Measurements from ENCODE around the gene SYT7.
"Not testable (repeated sequence)": the region's sequence is repeated elsewhere in the genome, so short reads cannot be mapped to it uniquely, and the experiment has no call there.

Gene SYT7

GRCh38 chr11:61496602-61497400, 84.1 kb downstream of the SYT7 start:
- DNase-seq (ENCODE audit: low spot score): no peak

- DNase-seq (ENCODE audit: low spot score): no peak
Observed at GRCh38 chr11:61495801-61496601, 84.9 kb downstream of the SYT7 start.

- no peak for DNase-seq (ENCODE audit: low spot score)
Observed at GRCh38 chr11:61494381-61494961, 86.4 kb downstream of the SYT7 start.

GRCh38 chr11:61491736-61492395, 89.0 kb downstream of the SYT7 start:
- no peak for DNase-seq (ENCODE audit: low spot score)

GRCh38 chr11:61489833-61490721, 90.8 kb downstream of the SYT7 start:
- peak; percentile 69 for DNase-seq (ENCODE audit: low spot score)

GRCh38 chr11:61488651-61489291, 92.1 kb downstream of the SYT7 start:
- DNase-seq (ENCODE audit: low spot score): peak; percentile 85

GRCh38 chr11:61487342-61488025, 93.4 kb downstream of the SYT7 start:
- no peak for DNase-seq (ENCODE audit: low spot score)

- no peak for DNase-seq (ENCODE audit: low spot score)
Observed at GRCh38 chr11:61486779-61487178, 94.1 kb downstream of the SYT7 start.

GRCh38 chr11:61486011-61486620, 94.8 kb downstream of the SYT7 start:
- no peak for DNase-seq (ENCODE audit: low spot score)

- no peak for DNase-seq (ENCODE audit: low spot score)
Observed at GRCh38 chr11:61485080-61485479, 95.8 kb downstream of the SYT7 start.

- DNase-seq (ENCODE audit: low spot score): no peak
Observed at GRCh38 chr11:61484541-61484940, 96.3 kb downstream of the SYT7 start.

GRCh38 chr11:61482513-61482912, 98.4 kb downstream of the SYT7 start:
- peak; percentile 84 for DNase-seq (ENCODE audit: low spot score)

- no peak for DNase-seq (ENCODE audit: low spot score)
Observed at GRCh38 chr11:61481806-61482205, 99.1 kb downstream of the SYT7 start.

- DNase-seq (ENCODE audit: low spot score): peak; percentile 95
Observed at GRCh38 chr11:61480994-61481335, 99.9 kb downstream of the SYT7 start.

GRCh38 chr11:61480261-61480993, 100.4 kb downstream of the SYT7 start:
- no peak for DNase-seq (ENCODE audit: low spot score)

GRCh38 chr11:61479360-61480058, 101.4 kb downstream of the SYT7 start:
- not testable (repeated sequence) for DNase-seq (ENCODE audit: low spot score)

GRCh38 chr11:61477727-61478148, 103.1 kb downstream of the SYT7 start:
- peak; percentile 85 for DNase-seq (ENCODE audit: low spot score)

GRCh38 chr11:61477126-61477525, 103.8 kb downstream of the SYT7 start:
- no peak for DNase-seq (ENCODE audit: low spot score)
